ENCODE data around the gene SLC24A3.

The SLC24A3 gene

DNA sequence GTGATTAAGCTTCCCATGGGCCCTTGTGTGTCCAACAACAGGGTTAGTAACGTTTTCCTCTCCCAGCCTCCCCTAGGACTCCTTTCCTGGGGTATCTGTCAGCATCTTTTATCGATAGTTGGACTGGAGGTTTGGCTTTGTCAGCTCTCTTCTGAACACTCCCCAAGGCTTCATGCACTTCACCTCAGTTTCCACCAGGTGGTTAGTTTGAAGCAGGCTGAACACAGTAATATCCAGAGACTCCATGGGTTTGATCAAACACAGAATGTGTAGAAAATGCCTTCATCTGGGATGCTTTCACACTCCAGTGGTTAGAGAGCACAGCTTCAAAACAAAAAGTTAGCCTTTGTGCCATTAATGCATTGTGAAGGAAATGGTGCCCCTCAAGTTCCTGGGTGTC is 139.1 kb downstream of the SLC24A3 start:
- no peak overlapping the region for H3K27ac ChIP-seq (ENCODE audit: low read length)
- no peaks in the 10 kb centered on the region for H3K36me3 ChIP-seq (ENCODE audit: control insufficient read depth in 1 of 2, insufficient read depth in 2 of 2, low read length in 2 of 2)
- H3K27me3 ChIP-seq (ENCODE audit: low read depth, low read length): no peaks in the 10 kb centered on the region
- no peaks in the 10 kb centered on the region for H3K9me3 ChIP-seq (ENCODE audit: control insufficient read depth in 1 of 2, low read length in 2 of 2)
- no peaks in the 10 kb centered on the region for H3K4me1 ChIP-seq (ENCODE audit: control insufficient read depth in 1 of 2, insufficient read depth in 2 of 2, low read length in 2 of 2)
- no peak overlapping the region for H3K4me3 ChIP-seq (ENCODE audit: low read depth in 1 of 2, low read length in 2 of 2)

GRCh38 chr20:19354950-19355349 is 142.5 kb downstream of the SLC24A3 start:
- Histone ChIP-seq H3K27me3 (ENCODE audit: low read depth, low read length) (no peaks in the 10 kb centered on the region), H3K27ac (ENCODE audit: low read length) (no peak overlapping the region), H3K36me3 (ENCODE audit: control insufficient read depth in 1 of 2, insufficient read depth in 2 of 2, low read length in 2 of 2) (no peaks in the 10 kb centered on the region), H3K9me3 (ENCODE audit: control insufficient read depth in 1 of 2, low read length in 2 of 2) (no peaks in the 10 kb centered on the region), H3K4me3 (ENCODE audit: low read depth in 1 of 2, low read length in 2 of 2) (no peak overlapping the region), H3K4me1 (ENCODE audit: control insufficient read depth in 1 of 2, insufficient read depth in 2 of 2, low read length in 2 of 2) (no peaks in the 10 kb centered on the region)

DNA sequence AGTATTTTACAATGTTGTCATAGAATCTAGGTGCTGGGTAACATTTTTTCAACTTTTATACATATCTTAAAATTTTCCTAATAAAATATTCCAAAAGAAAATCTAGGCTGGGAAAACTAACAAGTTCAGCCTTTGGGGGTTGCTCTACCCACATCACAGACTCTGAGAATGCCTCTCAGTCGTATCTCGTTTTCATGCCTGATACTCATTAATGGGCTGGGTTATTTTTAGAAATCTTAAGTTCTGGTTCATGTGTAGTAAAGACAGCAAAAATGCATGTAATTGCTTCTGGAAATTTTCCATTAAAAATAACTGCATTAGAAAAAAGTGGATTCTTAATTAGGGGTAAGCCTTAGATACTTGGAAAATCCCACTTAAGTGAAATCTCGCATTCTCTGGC is 149.3 kb downstream of the SLC24A3 start:
- Histone ChIP-seq H3K9me3 (ENCODE audit: control insufficient read depth in 1 of 2, low read length in 2 of 2) (no peaks in the 10 kb centered on the region), H3K27ac (ENCODE audit: low read length) (no peak overlapping the region), H3K36me3 (ENCODE audit: control insufficient read depth in 1 of 2, insufficient read depth in 2 of 2, low read length in 2 of 2) (no peaks in the 10 kb centered on the region), H3K4me3 (ENCODE audit: low read depth in 1 of 2, low read length in 2 of 2) (no peak overlapping the region), H3K27me3 (ENCODE audit: low read depth, low read length) (no peaks in the 10 kb centered on the region), H3K4me1 (ENCODE audit: control insufficient read depth in 1 of 2, insufficient read depth in 2 of 2, low read length in 2 of 2) (no peaks in the 10 kb centered on the region)

DNA sequence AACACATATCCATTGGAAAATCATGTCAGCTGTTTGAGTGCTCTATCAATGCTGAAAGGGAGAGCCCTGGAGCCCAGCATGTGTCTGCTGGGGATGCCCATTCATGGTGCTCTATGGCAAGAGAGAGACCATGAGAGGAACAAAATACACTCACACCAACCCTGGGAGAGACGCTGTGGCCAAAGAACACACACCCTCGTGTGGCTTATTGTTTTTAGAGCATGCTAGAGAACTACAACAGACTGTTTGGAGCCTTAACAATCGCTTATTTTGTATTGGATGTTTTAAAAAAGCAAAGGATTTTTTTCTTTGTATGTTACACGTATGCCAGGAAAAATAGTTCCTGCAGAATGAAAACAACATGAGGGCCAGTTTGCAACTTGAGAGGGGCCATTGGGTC is 151.0 kb downstream of the SLC24A3 start:
- no peaks in the 10 kb centered on the region for H3K36me3 ChIP-seq (ENCODE audit: control insufficient read depth in 1 of 2, insufficient read depth in 2 of 2, low read length in 2 of 2)
- no peaks in the 10 kb centered on the region for H3K9me3 ChIP-seq (ENCODE audit: control insufficient read depth in 1 of 2, low read length in 2 of 2)
- no peaks in the 10 kb centered on the region for H3K27me3 ChIP-seq (ENCODE audit: low read depth, low read length)
- no peak overlapping the region for H3K4me3 ChIP-seq (ENCODE audit: low read depth in 1 of 2, low read length in 2 of 2)
- H3K4me1 ChIP-seq (ENCODE audit: control insufficient read depth in 1 of 2, insufficient read depth in 2 of 2, low read length in 2 of 2): peaks cover 0 to 11% of the 10 kb centered on the region in 2 donors
- no peak overlapping the region for H3K27ac ChIP-seq (ENCODE audit: low read length)

- H3K9me3 ChIP-seq (ENCODE audit: control insufficient read depth in 1 of 2, low read length in 2 of 2): no peaks in the 10 kb centered on the region
- no peak overlapping the region for H3K4me3 ChIP-seq (ENCODE audit: low read depth in 1 of 2, low read length in 2 of 2)
- H3K27ac ChIP-seq (ENCODE audit: low read length): no peak overlapping the region
- H3K4me1 ChIP-seq (ENCODE audit: control insufficient read depth in 1 of 2, insufficient read depth in 2 of 2, low read length in 2 of 2): peaks cover 0 to 22% of the 10 kb centered on the region in 2 donors
- H3K36me3 ChIP-seq (ENCODE audit: control insufficient read depth in 1 of 2, insufficient read depth in 2 of 2, low read length in 2 of 2): no peaks in the 10 kb centered on the region
- H3K27me3 ChIP-seq (ENCODE audit: low read depth, low read length): no peaks in the 10 kb centered on the region
Measured at GRCh38 chr20:19367591-19367990, 155.1 kb downstream of the SLC24A3 start.

DNA sequence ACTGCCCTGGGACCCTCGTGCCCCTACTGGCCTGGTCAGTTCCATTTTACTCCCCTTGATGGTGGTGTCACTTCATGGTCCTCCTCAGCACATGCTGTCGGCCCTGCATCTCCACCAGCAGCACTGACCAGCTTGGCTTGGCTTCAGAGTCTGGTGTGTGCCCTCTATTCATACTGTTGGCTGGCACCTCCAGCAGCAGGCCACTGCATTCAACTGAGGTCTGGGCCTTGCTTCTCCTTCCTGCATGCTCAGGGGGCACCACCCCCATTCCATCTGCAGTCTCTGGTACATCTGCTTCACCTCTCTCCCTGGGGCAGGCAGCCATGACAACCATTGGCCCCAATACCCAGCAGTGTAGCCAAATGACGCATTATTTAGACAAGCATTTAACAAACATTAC is 155.9 kb downstream of the SLC24A3 start:
- Histone ChIP-seq H3K4me3 (ENCODE audit: low read depth in 1 of 2, low read length in 2 of 2) (no peak overlapping the region), H3K4me1 (ENCODE audit: control insufficient read depth in 1 of 2, insufficient read depth in 2 of 2, low read length in 2 of 2) (peaks cover 0 to 22% of the 10 kb centered on the region in 2 donors), H3K27ac (ENCODE audit: low read length) (no peak overlapping the region), H3K36me3 (ENCODE audit: control insufficient read depth in 1 of 2, insufficient read depth in 2 of 2, low read length in 2 of 2) (no peaks in the 10 kb centered on the region), H3K27me3 (ENCODE audit: low read depth, low read length) (no peaks in the 10 kb centered on the region), H3K9me3 (ENCODE audit: control insufficient read depth in 1 of 2, low read length in 2 of 2) (no peaks in the 10 kb centered on the region)

GRCh38 chr20:19370076-19371075 is 157.9 kb downstream of the SLC24A3 start:
- H3K27me3 ChIP-seq (ENCODE audit: low read depth, low read length): no peaks in the 10 kb centered on the region
- H3K36me3 ChIP-seq (ENCODE audit: control insufficient read depth in 1 of 2, insufficient read depth in 2 of 2, low read length in 2 of 2): no peaks in the 10 kb centered on the region
- H3K4me3 ChIP-seq (ENCODE audit: low read depth in 1 of 2, low read length in 2 of 2): no peak overlapping the region
- H3K9me3 ChIP-seq (ENCODE audit: control insufficient read depth in 1 of 2, low read length in 2 of 2): no peaks in the 10 kb centered on the region
- H3K4me1 ChIP-seq (ENCODE audit: control insufficient read depth in 1 of 2, insufficient read depth in 2 of 2, low read length in 2 of 2): peaks cover 0 to 22% of the 10 kb centered on the region in 2 donors
- H3K27ac ChIP-seq (ENCODE audit: low read length): no peak overlapping the region

DNA sequence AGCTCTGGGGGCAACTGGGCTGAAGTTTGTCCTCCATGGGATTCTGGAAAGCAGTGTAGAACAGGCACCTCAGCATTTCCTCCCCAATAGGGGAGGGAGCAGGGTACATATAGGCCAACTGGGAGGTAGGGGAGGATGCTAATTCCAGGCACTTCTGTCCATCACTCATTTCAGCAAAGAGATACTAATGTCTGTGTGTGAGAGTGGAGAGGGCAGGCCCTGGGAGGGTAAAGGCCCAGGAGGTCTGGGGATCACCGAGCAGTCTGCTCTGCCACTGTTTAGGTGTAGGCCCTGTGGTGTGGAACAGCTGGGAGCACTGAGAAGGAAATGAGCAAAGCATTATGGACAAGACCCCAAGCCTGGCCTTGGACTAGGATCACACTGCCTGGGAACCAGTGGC is 158.7 kb downstream of the SLC24A3 start:
- no peak overlapping the region for H3K4me3 ChIP-seq (ENCODE audit: low read depth in 1 of 2, low read length in 2 of 2)
- H3K27ac ChIP-seq (ENCODE audit: low read length): no peak overlapping the region
- H3K4me1 ChIP-seq (ENCODE audit: control insufficient read depth in 1 of 2, insufficient read depth in 2 of 2, low read length in 2 of 2): peaks cover 0 to 22% of the 10 kb centered on the region in 2 donors
- no peaks in the 10 kb centered on the region for H3K36me3 ChIP-seq (ENCODE audit: control insufficient read depth in 1 of 2, insufficient read depth in 2 of 2, low read length in 2 of 2)
- no peaks in the 10 kb centered on the region for H3K9me3 ChIP-seq (ENCODE audit: control insufficient read depth in 1 of 2, low read length in 2 of 2)
- no peaks in the 10 kb centered on the region for H3K27me3 ChIP-seq (ENCODE audit: low read depth, low read length)

DNA sequence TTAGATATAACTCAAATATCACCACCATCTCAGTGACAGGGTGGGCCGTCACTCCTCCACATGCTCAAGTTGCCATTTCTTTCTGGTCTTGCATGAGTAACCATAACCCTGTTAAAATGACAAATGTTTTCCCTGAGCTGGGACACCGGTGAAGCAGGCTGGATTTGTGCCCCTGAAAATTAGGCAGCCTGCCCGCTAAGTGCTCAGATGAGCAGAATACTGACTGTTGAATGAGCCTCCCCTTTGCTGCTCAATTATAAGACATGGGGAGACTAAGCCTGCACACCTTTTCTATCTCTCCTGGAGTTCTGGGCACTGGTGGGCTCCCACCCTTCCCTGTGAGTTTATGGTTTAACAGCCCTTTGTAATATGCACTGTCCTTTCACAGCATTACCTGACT is 161.8 kb downstream of the SLC24A3 start:
- H3K4me1 ChIP-seq (ENCODE audit: control insufficient read depth in 1 of 2, insufficient read depth in 2 of 2, low read length in 2 of 2): peaks cover 0 to 29% of the 10 kb centered on the region in 2 donors

GRCh38 chr20:19375395-19375794 is 163.0 kb downstream of the SLC24A3 start:
- Histone ChIP-seq H3K4me3 (ENCODE audit: low read depth in 1 of 2, low read length in 2 of 2) (no peak overlapping the region), H3K36me3 (ENCODE audit: control insufficient read depth in 1 of 2, insufficient read depth in 2 of 2, low read length in 2 of 2) (no peaks in the 10 kb centered on the region), H3K9me3 (ENCODE audit: control insufficient read depth in 1 of 2, low read length in 2 of 2) (no peaks in the 10 kb centered on the region), H3K27ac (ENCODE audit: low read length) (no peak overlapping the region), H3K4me1 (ENCODE audit: control insufficient read depth in 1 of 2, insufficient read depth in 2 of 2, low read length in 2 of 2) (peaks cover 0 to 27% of the 10 kb centered on the region in 2 donors), H3K27me3 (ENCODE audit: low read depth, low read length) (no peaks in the 10 kb centered on the region)

More for the DNA sequence above, 161.8 kb downstream of the SLC24A3 start:
- no peaks in the 10 kb centered on the region for H3K27me3 ChIP-seq (ENCODE audit: low read depth, low read length)
- no peak overlapping the region for H3K4me3 ChIP-seq (ENCODE audit: low read depth in 1 of 2, low read length in 2 of 2)
- no peaks in the 10 kb centered on the region for H3K9me3 ChIP-seq (ENCODE audit: control insufficient read depth in 1 of 2, low read length in 2 of 2)
- H3K27ac ChIP-seq (ENCODE audit: low read length): no peak overlapping the region
- H3K36me3 ChIP-seq (ENCODE audit: control insufficient read depth in 1 of 2, insufficient read depth in 2 of 2, low read length in 2 of 2): no peaks in the 10 kb centered on the region

- H3K9me3 ChIP-seq (ENCODE audit: control insufficient read depth in 1 of 2, low read length in 2 of 2): no peaks in the 10 kb centered on the region
- no peaks in the 10 kb centered on the region for H3K27me3 ChIP-seq (ENCODE audit: low read depth, low read length)
- no peaks in the 10 kb centered on the region for H3K36me3 ChIP-seq (ENCODE audit: control insufficient read depth in 1 of 2, insufficient read depth in 2 of 2, low read length in 2 of 2)
- peaks cover 0 to 23% of the 10 kb centered on the region in 2 donors for H3K4me1 ChIP-seq (ENCODE audit: control insufficient read depth in 1 of 2, insufficient read depth in 2 of 2, low read length in 2 of 2)
- no peak overlapping the region for H3K4me3 ChIP-seq (ENCODE audit: low read depth in 1 of 2, low read length in 2 of 2)
- H3K27ac ChIP-seq (ENCODE audit: low read length): no peak overlapping the region
Measured at GRCh38 chr20:19375801-19376200, 163.4 kb downstream of the SLC24A3 start.

All from muscle layer of duodenum (tissue), 2 donors.